ENCODE results near the gene CNN3. TPM values are rescaled to one million over a fixed set of nuclear protein-coding genes. Genes with fewer than 3 reads are reported as not detected.

CNN3 gene
- total and polyA plus RNA-seq, 2 donors from 2014 or later = 232 to 291 TPM

- intact Hi-C loops (cut with DNase I) = no loop called here
- H3K36me3 ChIP-seq (ENCODE audit: control insufficient read depth in 2 of 3, insufficient read depth in 3 of 3, low read length in 3 of 3) = peaks cover 0 to 4% (median 2%) of the 10 kb centered on the region in 3 donors
- H3K4me3 ChIP-seq (ENCODE audit: low read length in 3 of 3) = peak overlapping the region in 1 of 3 donors; percentile 5
- no peaks in the 10 kb centered on the region for H3K27me3 ChIP-seq (ENCODE audit: control insufficient read depth, insufficient read depth, low read length)
- no peaks in the 10 kb centered on the region for H3K9me3 ChIP-seq (ENCODE audit: control insufficient read depth in 2 of 3, insufficient read depth in 1 of 3, low read length in 3 of 3)
- H3K9ac ChIP-seq (ENCODE audit: low read length in 3 of 3) = no peak overlapping the region
- H3K27ac ChIP-seq (ENCODE audit: low read depth in 2 of 2, low read length in 2 of 2) = no peak overlapping the region
- peaks cover 0 to 36% (median 27%) of the 10 kb centered on the region in 3 donors for H3K4me1 ChIP-seq (ENCODE audit: control insufficient read depth in 2 of 3, insufficient read depth in 2 of 3, low read depth in 1 of 3, low read length in 3 of 3)
- no peak for DNase-seq
- TF ChIP-seq CTCF (IDR thresholded peaks at IDR 0.05; ENCODE audit: borderline replicate concordance, extremely low read depth, insufficient read depth) = no peak
- no peak for FAIRE-seq
These were observed 14.4 kb downstream of the CNN3 start for GRCh38 chr1:94912263-94913184.

GRCh38 chr1:94909486-94909885, 17.4 kb downstream of the CNN3 start:
- Histone ChIP-seq H3K4me1 (ENCODE audit: control insufficient read depth in 2 of 3, insufficient read depth in 2 of 3, low read depth in 1 of 3, low read length in 3 of 3) (peaks cover 0 to 37% (median 31%) of the 10 kb centered on the region in 3 donors), H3K9ac (ENCODE audit: low read length in 3 of 3) (no peak overlapping the region), H3K9me3 (ENCODE audit: control insufficient read depth in 2 of 3, insufficient read depth in 1 of 3, low read length in 3 of 3) (no peaks in the 10 kb centered on the region), H3K36me3 (ENCODE audit: control insufficient read depth in 2 of 3, insufficient read depth in 3 of 3, low read length in 3 of 3) (peaks cover 0 to 4% (median 4%) of the 10 kb centered on the region in 3 donors), H3K4me3 (ENCODE audit: low read length in 3 of 3) (no peak overlapping the region), H3K27ac (ENCODE audit: low read depth in 2 of 2, low read length in 2 of 2) (no peak overlapping the region), H3K27me3 (ENCODE audit: control insufficient read depth, insufficient read depth, low read length) (no peaks in the 10 kb centered on the region)
- DNase-seq (peak in 2 of 5 donors; percentile 35 to 44), FAIRE-seq (no peak)
- intact Hi-C loops (cut with DNase I) = no loop called here
- TF ChIP-seq CTCF (IDR thresholded peaks at IDR 0.05; ENCODE audit: borderline replicate concordance, extremely low read depth, insufficient read depth) = no peak

- H3K4me1 ChIP-seq (ENCODE audit: control insufficient read depth in 2 of 3, insufficient read depth in 2 of 3, low read depth in 1 of 3, low read length in 3 of 3) = peaks cover 0 to 32% (median 29%) of the 10 kb centered on the region in 3 donors
- no peak overlapping the region for H3K4me3 ChIP-seq (ENCODE audit: low read length in 3 of 3)
- peak overlapping the region in 1 of 2 donors; percentile 28 for H3K27ac ChIP-seq (ENCODE audit: low read depth in 2 of 2, low read length in 2 of 2)
- no peaks in the 10 kb centered on the region for H3K27me3 ChIP-seq (ENCODE audit: control insufficient read depth, insufficient read depth, low read length)
- H3K36me3 ChIP-seq (ENCODE audit: control insufficient read depth in 2 of 3, insufficient read depth in 3 of 3, low read length in 3 of 3) = peaks cover 0 to 4% (median 4%) of the 10 kb centered on the region in 3 donors
- FAIRE-seq = no peak
- DNase-seq = no peak
- no peak overlapping the region for H3K9ac ChIP-seq (ENCODE audit: low read length in 3 of 3)
- no peak for TF ChIP-seq CTCF (IDR thresholded peaks at IDR 0.05; ENCODE audit: borderline replicate concordance, extremely low read depth, insufficient read depth)
- H3K9me3 ChIP-seq (ENCODE audit: control insufficient read depth in 2 of 3, insufficient read depth in 1 of 3, low read length in 3 of 3) = no peaks in the 10 kb centered on the region
- intact Hi-C loops (cut with DNase I) = no loop called here
These were observed 17.9 kb downstream of the CNN3 start for GRCh38 chr1:94908965-94909364.

All from kidney (tissue), 14 donors.